Hematopoietic multipotent progenitor cell (in vitro differentiated cells): ENCODE data around the gene USF2. TPM values are rescaled to one million over a fixed set of nuclear protein-coding genes. Genes with fewer than 3 reads are reported as not detected.

Source experiments
- DNase-seq, 3 donors: peaks; one replicate each; pipeline ENCODE4 v3.0.0-alpha.2; 2011 to 2015; ENCODE audit warnings: low read depth in 2 of 3, low spot score in 2 of 3
- total RNA-seq: library from RNA; depleted of rRNA; stranded (reverse); fragments of >200 nt; gene quantifications from one replicate; pipeline ENCODE4 v1.2.3, GENCODE V29; 2012

Gene USF2
- total RNA-seq, 1 donor, result 160 TPM

GRCh38 chr19:35296644-35297514 is 28.1 kb downstream of the USF2 start:
- no peak for DNase-seq

- no peak for DNase-seq
These were observed 28.7 kb downstream of the USF2 start for GRCh38 chr19:35297515-35297848.

GRCh38 chr19:35297922-35298321 is 29.2 kb downstream of the USF2 start:
- no peak for DNase-seq

- no peak for DNase-seq
These were observed 29.8 kb downstream of the USF2 start for GRCh38 chr19:35298561-35298972.

GRCh38 chr19:35299523-35300338 is 31.0 kb downstream of the USF2 start:
- DNase-seq, result no peak

- DNase-seq, result no peak
These were observed 31.5 kb downstream of the USF2 start for GRCh38 chr19:35300339-35300649.

- no peak for DNase-seq
These were observed 33.2 kb downstream of the USF2 start for GRCh38 chr19:35301961-35302360.

GRCh38 chr19:35302446-35302845 is 33.7 kb downstream of the USF2 start:
- no peak for DNase-seq

- DNase-seq, result no peak
These were observed 34.7 kb downstream of the USF2 start for GRCh38 chr19:35303357-35303915.

- no peak for DNase-seq
These were observed 35.3 kb downstream of the USF2 start for GRCh38 chr19:35304036-35304435.

- DNase-seq, result no peak
These were observed 36.4 kb downstream of the USF2 start for GRCh38 chr19:35305181-35305580.

- DNase-seq, result peak in 1 of 3 donors; percentile 56
These were observed 37.9 kb downstream of the USF2 start for GRCh38 chr19:35306473-35307246.

GRCh38 chr19:35307931-35308330 is 39.2 kb downstream of the USF2 start:
- no peak for DNase-seq

GRCh38 chr19:35308910-35309309 is 40.1 kb downstream of the USF2 start:
- no peak for DNase-seq

- no peak for DNase-seq
These were observed 40.9 kb downstream of the USF2 start for GRCh38 chr19:35309481-35310279.

- peak in 1 of 3 donors; percentile 47 for DNase-seq
These were observed 41.6 kb downstream of the USF2 start for GRCh38 chr19:35310331-35310730.

- no peak for DNase-seq
These were observed 42.2 kb downstream of the USF2 start for GRCh38 chr19:35310811-35311465.

GRCh38 chr19:35311901-35312665 is 43.3 kb downstream of the USF2 start:
- DNase-seq, result no peak

- DNase-seq, result peak in 1 of 3 donors; percentile 54
These were observed 44.8 kb downstream of the USF2 start for GRCh38 chr19:35313587-35313986.
